Testis (tissue), 3 donors: ENCODE results near the gene ADRA2C. TPM values are rescaled to one million over a fixed set of nuclear protein-coding genes. Genes with fewer than 3 reads are reported as not detected.

Experiments used
- DNase-seq: peaks from one replicate; pipeline ENCODE4 v3.0.0-alpha.2; 2019
- H3K27ac ChIP-seq, 2 donors: fragments of 200-600 bp; sonication (generic); one replicate each; pipeline ENCODE4 v1.5.1; 2019
- H3K27me3 ChIP-seq: fragments of 200-600 bp; sonication (generic); one replicate; pipeline ENCODE4 v1.5.1; 2019
- H3K36me3 ChIP-seq: fragments of 200-600 bp; sonication (generic); one replicate; pipeline ENCODE4 v1.5.1; 2017; ENCODE audit warnings: low read depth; ENCODE audit errors: missing control alignments
- H3K4me1 ChIP-seq: fragments of 200-600 bp; sonication (generic); one replicate; pipeline ENCODE4 v1.5.1; 2019
- H3K4me3 ChIP-seq, 2 donors: fragments of 200-600 bp; sonication (generic); one replicate each; pipeline ENCODE4 v1.5.1; 2017 to 2019
- H3K9me3 ChIP-seq: fragments of 200-600 bp; sonication (generic); one replicate; pipeline ENCODE4 v1.5.1; 2017
- CTCF ChIP-seq, 3 experiments: fragments of 450-650 bp in 2 of 3; fragments of 200-600 bp in 1 of 3; sonication (generic) in 1 of 3; IDR thresholded peaks; one replicate each; pipeline ENCODE4 v1.5.1; 2016 to 2019; ENCODE audit warnings: antibody characterized with exemption in 3 of 3, mild to moderate bottlenecking in 2 of 3, moderate library complexity in 1 of 3
- POLR2A ChIP-seq: fragments of 450-650 bp; IDR thresholded peaks from one replicate; pipeline ENCODE4 v1.6.1; 2017; ENCODE audit warnings: antibody characterized with exemption, mild to moderate bottlenecking, moderate library complexity
- WGBS, 2 donors: methylation state at CpG; one replicate each; pipeline ENCODE4 v1.1.5; 2018; 5-methylcytosine and 5-hydroxymethylcytosine counted together
- intact Hi-C: fragments of 100-400 bp; cut with DNase I; formaldehyde crosslinking; loops from one replicate; pipeline ENCODE4 v1.15.1; 2023; ENCODE audit warnings: low total_unique reads
- polyA plus RNA-seq: library from polyadenylated mRNA; stranded (reverse); fragments of 350-450 nt; fragmentation: Illumina TruSeq; extraction: RNeasy Lipid Tissue Mini Kit (QIAGEN cat#74804); gene quantifications from one replicate; pipeline ENCODE4 v1.2.3, GENCODE V29; 2014; ENCODE audit warnings: low read depth, low replicate concordance; ENCODE audit not compliant: insufficient read depth
- total RNA-seq, 2 donors: library from RNA; depleted of rRNA; stranded (reverse); fragments of >200 nt; gene quantifications; one replicate each; pipeline ENCODE4 v1.2.3, GENCODE V29; 2016

The ADRA2C gene
- total and polyA plus RNA-seq, 3 donors from 2014 or later: 7.2 to 16.0 (median 9.3) TPM

- WGBS, 2 donors: 49 to 61% methylated on average over 6 of the region's 6 CpGs
- intact Hi-C loops: no loop called here
- H3K9me3 ChIP-seq: no peaks in the 10 kb centered on the region
- no peak for DNase-seq
- no peaks in the 10 kb centered on the region for H3K4me1 ChIP-seq
- H3K36me3 ChIP-seq: no peaks in the 10 kb centered on the region
- no peak overlapping the region for H3K4me3 ChIP-seq
- TF ChIP-seq CTCF (IDR thresholded peaks at IDR 0.05) (no peak), POLR2A (no peak)
- H3K27me3 ChIP-seq: no peaks in the 10 kb centered on the region
- H3K27ac ChIP-seq: no peak overlapping the region
Observed at GRCh38 chr4:3807311-3807710, 41.1 kb downstream of the ADRA2C start.

DNA sequence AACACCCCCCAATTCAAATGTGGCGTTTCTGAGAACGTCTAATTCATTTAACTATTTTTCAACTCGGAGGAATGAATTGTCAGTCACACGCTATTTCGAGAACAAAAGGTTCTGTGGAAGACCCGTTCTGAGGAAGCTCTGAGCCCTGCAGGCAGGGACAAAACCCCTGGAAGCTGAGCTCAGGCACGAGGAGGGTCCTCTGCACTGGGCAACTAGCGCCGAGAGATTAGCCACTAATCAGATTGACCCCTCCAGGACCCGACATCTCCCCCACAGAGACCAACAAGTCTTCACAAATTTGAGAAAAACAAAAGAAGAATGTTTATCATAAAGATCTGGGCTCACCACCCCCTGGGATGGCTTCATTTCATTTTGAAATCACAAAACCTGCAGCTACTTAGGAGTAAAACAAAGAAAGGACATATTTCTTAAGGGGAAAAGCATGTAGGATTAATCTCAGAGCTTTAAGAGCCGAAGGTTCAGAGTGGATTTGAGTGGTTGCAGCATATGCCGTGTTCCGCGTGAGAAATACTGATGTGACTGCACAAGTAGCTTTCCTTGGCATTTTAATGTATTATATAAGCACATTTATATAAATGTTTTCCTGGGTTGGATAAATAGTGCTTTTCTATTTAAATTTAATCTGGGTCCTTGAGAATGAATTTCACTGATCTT lies 41.8 kb downstream of the ADRA2C start:
- DNase-seq: no peak
- Histone ChIP-seq H3K4me3 (no peak overlapping the region), H3K4me1 (no peaks in the 10 kb centered on the region), H3K27me3 (no peaks in the 10 kb centered on the region), H3K9me3 (no peaks in the 10 kb centered on the region), H3K27ac (no peak overlapping the region), H3K36me3 (no peaks in the 10 kb centered on the region)
- TF ChIP-seq POLR2A (no peak), CTCF (IDR thresholded peaks at IDR 0.05) (no peak)
- 28 to 35% methylated on average over 14 of the region's 14 CpGs for WGBS, 2 donors
- intact Hi-C loops: no loop called here

DNA sequence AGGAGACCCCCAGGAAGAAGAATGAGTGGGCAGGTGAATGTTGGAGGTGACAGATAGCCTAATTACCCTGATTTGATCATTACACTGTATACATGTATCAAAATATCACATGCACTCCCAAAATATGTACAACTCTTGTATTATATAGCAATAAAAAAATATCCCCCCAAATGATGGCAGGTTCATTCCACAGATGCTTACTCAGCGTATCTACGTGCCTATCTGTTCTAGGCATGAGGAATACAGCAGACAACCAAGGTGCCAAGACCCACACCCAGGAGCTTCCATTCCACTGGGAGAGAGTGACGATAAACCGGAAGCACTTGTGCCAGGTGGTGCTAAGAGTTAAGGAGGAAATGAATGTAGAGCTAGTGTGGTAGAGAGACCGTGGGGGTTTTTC lies 42.4 kb downstream of the ADRA2C start:
- Histone ChIP-seq H3K9me3 (no peaks in the 10 kb centered on the region), H3K27ac (no peak overlapping the region), H3K4me1 (no peaks in the 10 kb centered on the region), H3K4me3 (no peak overlapping the region), H3K27me3 (no peaks in the 10 kb centered on the region), H3K36me3 (no peaks in the 10 kb centered on the region)
- TF ChIP-seq POLR2A (no peak), CTCF (IDR thresholded peaks at IDR 0.05) (no peak)
- no peak for DNase-seq
- WGBS, 2 donors: 27 to 57% methylated on average over 5 of the region's 5 CpGs
- intact Hi-C loops: no loop called here

GRCh38 chr4:3809028-3809427 lies 42.8 kb downstream of the ADRA2C start:
- TF ChIP-seq CTCF (IDR thresholded peaks at IDR 0.05) (no peak), POLR2A (no peak)
- Histone ChIP-seq H3K27ac (no peak overlapping the region), H3K9me3 (no peaks in the 10 kb centered on the region), H3K36me3 (no peaks in the 10 kb centered on the region), H3K27me3 (no peaks in the 10 kb centered on the region), H3K4me3 (no peak overlapping the region), H3K4me1 (no peaks in the 10 kb centered on the region)
- no peak for DNase-seq
- intact Hi-C loops: no loop called here
- WGBS, 2 donors: 57 to 80% methylated on average over 26 to 29 of the region's 29 CpGs

- no peak overlapping the region for H3K27ac ChIP-seq
- TF ChIP-seq CTCF (IDR thresholded peaks at IDR 0.05) (no peak), POLR2A (no peak)
- no peaks in the 10 kb centered on the region for H3K9me3 ChIP-seq
- no peak for DNase-seq
- intact Hi-C loops: no loop called here
- H3K36me3 ChIP-seq: no peaks in the 10 kb centered on the region
- H3K4me1 ChIP-seq: no peaks in the 10 kb centered on the region
- 52 to 66% methylated on average over 18 of the region's 18 CpGs for WGBS, 2 donors
- no peaks in the 10 kb centered on the region for H3K27me3 ChIP-seq
- H3K4me3 ChIP-seq: no peak overlapping the region
Observed at GRCh38 chr4:3809451-3810110, 43.4 kb downstream of the ADRA2C start.
